NCI-H1417 treated with DMSO at 0.1 percent for 48 hours (cell line): ENCODE data around the gene CCDC167.

Experiments used
- DNase-seq: peaks from one replicate; lab custom pipeline; 2025; lab: John Stamatoyannopoulos, UW

Gene CCDC167

DNA sequence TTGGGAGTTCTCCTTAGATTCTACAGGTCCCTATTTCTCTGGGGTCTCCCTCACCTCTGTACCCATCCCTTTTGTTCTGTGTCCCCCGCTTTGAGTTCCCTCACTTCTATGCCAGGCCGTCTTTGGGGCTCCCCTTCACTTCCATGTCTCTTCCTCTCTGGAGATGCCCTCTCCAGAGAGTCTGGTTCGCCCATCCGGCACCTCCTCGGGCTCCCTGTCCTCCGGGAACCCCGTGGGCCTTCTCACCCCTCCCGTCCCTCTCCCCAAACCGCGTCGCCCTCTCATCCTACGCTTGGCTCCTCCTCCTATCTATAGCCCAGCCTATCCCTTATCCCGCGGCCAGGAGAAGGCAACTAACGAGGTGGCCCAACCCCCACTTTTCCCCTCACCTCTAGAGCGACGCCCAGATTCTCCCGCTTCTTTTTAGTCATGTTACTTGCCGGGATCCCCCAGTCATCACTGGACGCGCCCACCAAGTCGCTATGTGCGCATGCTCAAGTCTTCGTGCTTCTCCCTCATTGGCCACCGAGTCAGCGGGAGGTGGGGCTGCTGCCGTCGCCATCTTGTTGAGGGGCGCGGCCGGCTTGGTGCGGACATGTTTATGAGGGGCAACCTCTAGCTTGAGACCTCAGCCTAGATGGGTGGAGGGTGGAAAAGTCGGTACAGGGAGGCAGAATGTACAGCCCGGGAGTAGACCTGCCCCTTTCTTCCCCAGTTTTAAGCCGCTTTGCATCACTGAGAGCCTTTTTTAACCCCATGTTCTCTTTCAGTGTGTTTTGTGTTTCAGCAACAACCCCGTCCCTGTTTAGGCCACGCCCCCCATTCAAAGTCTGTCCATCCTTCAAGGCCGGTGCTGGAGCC lies at the start of gene CCDC167:
CCDC167 (minus strand) TSS at position 461 of the 861 bp plus-strand sequence; CDS start at position 431, 30 bp downstream.
- DNase-seq, result peak; percentile 97

DNA sequence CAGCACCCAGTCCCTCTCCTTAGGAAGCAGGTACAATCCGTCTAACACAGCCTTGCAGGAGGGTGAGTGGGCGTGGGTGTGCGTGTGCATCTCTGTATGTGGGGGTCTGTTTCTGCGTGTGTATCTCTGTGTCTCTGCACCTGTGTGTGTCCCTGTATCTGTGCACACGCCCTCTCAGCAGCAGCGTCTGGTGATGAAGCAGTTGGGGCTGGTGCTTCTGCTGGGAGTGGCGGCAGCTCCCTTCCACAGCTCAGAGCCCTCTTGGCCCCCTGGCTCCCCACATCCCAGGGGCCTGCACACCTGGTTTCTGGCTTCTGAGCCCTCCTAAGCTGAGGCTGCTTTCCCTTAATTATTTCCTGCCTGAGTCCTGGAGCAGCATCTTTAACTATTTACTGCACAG lies 49.5 kb upstream of the CCDC167 start:
- no peak for DNase-seq

DNA sequence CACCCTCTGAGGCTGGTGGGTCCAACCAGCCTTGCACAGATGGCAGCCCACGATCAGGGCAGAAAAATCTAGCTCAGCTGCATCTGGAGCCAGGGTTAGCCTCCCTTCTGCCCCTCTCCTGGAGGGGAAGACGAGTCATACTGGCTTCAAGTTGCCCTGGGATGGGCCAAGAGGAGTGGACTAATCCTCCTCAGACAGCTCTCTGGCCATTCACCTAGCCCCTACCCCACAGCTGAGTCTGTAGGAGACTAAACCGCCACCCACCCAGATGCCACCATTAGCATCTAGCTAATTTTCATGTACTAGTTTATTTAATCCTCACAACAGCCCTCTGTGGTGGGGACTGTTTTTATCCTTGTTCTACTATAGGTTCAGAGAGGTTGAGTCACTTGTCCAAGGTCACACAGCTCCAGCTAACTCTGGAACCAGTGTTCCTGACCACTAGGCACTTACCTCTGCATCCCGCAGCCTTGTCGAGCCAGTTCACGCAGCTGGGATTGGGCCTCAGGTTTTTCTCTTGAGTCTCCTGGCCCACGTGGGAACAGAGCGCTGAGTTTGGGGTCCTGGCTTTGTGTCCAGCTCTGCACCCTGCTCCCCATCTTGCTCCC lies 48.5 kb upstream of the CCDC167 start:
- DNase-seq, result no peak

- no peak for DNase-seq
Observed at GRCh38 chr6:37547564-37548061, 47.9 kb upstream of the CCDC167 start.

DNA sequence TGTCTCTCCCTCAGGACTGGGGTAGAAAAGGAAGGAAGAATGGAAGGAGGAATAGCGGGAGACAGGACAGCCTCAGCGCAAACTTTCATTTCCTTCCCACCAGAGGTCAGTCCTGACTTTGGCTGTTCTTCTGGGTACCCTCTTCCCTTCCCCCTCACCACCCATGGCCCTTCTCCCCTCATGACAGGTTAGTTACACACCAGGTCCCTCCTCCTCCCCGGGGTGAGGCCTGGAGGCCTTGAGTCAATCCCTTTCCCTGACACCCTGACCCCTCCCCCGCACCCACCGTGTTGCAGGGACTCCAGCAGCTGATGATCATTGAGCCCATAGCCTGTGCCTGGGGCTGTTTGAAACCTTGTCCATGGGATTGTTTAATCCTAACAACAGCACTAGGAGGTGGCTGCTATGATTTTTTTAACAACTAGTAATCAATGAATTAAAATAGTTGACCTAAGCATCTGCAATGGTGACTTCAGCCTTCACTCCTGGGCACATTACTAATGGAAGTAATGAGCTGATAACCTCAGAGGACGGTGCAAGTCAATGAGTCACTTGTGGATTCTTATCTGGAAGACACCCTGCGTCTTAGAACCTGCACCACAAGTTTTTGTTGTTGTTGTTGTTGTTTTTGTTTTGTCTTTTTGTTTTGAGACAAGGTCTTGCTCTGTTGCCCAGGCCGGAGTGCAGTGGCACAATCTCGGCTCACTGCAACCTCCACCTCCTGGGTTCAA lies 46.6 kb upstream of the CCDC167 start:
- no peak for DNase-seq

GRCh38 chr6:37544530-37544929 lies 44.8 kb upstream of the CCDC167 start:
- DNase-seq, result no peak

DNA sequence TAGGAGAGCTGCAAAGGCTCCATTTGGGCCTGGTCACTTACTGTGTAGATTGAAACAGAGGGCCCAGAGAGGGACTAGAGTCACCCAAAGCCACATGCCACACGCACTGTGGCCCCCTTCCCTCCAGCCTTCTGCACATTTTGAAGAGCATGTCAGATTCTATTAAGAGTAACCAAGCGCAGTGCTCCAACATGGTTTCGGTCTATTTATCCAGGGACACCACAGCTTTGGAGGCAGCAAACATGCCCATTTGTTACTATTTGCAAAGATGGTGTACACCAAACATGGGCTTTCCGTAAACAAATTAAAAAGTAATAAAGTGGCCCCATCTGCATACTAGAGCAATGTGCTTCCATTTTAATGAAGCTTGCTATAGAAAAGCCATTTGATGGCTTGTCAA lies 43.7 kb upstream of the CCDC167 start:
- DNase-seq, result no peak

- DNase-seq, result no peak
Observed at GRCh38 chr6:37541346-37541745, 41.7 kb upstream of the CCDC167 start.

DNA sequence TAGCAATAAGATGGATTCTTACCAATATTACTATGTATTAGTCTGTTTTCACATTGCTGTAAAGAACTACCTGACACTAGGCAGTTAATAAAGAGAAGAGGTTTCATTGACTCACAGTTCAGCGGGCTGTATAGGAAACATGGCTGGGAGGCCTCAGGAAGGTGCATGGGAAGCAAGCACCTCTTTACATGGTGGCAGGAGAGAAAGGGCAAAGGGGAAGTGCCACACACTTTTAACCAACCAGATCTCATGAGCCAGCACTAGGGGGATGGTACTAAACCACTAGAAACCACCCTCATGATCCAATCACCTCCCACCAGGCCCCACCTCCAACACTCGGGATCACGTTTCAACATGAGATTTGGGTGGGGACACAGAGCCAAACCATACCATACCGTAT lies 40.7 kb upstream of the CCDC167 start:
- no peak for DNase-seq

GRCh38 chr6:37540029-37540352 lies 40.3 kb upstream of the CCDC167 start:
- DNase-seq, result no peak

GRCh38 chr6:37539171-37540028 lies 39.7 kb upstream of the CCDC167 start:
- DNase-seq, result no peak

GRCh38 chr6:37538107-37538506 lies 38.4 kb upstream of the CCDC167 start:
- no peak for DNase-seq

- DNase-seq, result no peak
Observed at GRCh38 chr6:37537548-37537947, 37.9 kb upstream of the CCDC167 start.

- no peak for DNase-seq
Observed at GRCh38 chr6:37536491-37537190, 36.9 kb upstream of the CCDC167 start.

- DNase-seq, result no peak
Observed at GRCh38 chr6:37535759-37536490, 36.2 kb upstream of the CCDC167 start.

DNA sequence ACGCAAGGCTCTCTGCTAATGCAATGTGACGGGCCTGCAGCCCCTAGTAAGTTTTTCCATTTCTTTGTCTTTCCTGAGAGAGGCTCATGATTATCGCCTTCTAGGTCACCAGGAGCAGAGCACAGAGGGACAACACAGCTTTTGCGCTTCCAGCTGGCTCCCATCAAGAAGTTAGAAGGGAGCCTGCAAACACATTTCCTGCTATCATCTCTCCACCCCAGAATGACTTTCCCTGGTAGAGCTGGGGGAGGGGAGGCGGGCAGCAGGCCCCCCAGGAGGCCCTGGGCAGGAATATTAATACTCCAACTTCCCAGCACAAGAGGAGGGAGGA lies 35.7 kb upstream of the CCDC167 start:
- DNase-seq, result no peak

DNA sequence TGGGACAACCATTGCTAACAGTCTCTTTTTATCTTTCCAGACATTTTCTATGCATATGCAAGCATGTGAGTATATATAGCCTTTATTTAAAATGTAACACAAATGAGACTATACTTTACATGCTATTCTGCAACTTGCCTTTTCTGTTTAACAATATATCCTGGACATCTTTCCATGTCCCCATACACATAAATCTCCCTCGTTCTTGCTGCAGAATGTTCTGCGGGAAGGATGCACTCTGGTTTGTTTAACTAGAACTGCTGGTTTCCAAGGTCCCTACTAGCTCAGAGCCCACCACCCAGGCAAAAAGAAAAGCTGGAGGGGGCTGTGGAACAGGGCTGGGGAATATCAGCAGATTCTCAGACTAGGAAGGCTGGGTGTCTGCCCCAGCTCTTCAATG lies 35.2 kb upstream of the CCDC167 start:
- DNase-seq, result no peak

DNA sequence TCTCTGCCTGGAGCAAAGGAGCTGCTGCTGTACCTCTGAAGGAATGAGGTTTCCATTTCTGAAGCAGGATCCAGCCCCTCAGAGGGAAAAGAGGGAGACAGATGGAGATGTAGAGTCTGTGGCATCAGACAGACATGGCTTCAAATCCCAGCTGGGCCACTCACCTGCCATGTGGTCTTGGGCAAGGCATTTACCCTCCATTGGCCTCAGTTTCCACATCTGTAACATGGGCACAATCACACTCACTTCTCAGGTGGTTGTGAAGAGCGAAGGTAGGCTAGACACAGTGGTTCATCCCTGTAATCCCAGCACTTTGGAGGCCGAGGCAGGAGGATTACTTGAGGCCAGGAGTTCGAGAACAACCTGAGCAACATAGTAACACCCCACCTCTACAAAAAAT lies 32.4 kb upstream of the CCDC167 start:
- DNase-seq, result no peak

DNA sequence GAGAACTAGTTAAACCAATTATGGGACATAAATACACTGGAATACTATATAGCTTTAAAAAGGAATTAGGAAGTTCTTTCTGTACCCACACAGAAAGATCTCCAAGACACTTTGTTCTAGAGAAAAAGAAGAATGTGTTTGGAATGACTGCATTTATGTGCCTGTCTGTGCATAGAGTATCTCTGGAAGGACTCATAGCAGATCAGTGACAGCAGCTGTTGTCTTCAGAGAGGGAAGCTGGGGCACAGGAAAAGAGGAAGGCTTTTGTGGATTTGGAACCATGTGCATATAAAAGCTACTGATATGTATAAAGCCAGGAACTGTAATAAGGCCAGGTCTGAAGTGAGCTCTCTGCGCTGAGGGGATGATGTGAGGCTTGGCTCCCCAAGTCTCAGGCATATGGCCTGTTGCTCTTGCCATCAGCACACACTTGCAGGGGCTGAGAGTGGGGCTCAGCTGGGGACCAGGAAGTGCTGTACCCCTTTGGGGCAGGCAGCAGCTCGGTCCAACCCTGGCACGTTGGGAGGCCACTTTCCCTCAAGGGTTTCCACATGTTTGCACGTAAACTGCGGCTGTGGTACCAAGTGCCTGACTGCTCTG lies 31.8 kb upstream of the CCDC167 start:
- no peak for DNase-seq

DNA sequence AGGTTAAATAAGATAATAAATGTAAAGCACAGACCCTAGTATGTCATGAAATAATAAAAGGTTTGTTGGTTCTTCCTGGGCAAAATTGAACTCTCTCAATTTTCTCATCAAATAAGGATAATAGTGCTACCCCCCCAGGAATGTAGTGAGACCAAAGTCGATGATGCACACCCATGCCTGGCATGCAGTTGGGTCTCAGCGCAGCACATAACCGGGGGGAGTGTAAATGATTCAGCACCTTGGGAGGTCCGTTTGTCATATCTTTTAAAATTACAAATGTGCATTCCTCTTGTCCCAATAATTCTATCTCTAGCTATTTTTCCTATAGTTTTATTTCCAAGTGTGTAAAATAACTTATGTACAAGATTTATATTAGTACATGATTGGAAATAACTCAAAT lies 31.3 kb upstream of the CCDC167 start:
- no peak for DNase-seq
